ENCODE results near the gene CAPN15. TPM values are rescaled to one million over a fixed set of nuclear protein-coding genes. Genes with fewer than 3 reads are reported as not detected.

Gene CAPN15
- total RNA-seq, 1 donor from 2014 or later: 57.4 TPM

DNA sequence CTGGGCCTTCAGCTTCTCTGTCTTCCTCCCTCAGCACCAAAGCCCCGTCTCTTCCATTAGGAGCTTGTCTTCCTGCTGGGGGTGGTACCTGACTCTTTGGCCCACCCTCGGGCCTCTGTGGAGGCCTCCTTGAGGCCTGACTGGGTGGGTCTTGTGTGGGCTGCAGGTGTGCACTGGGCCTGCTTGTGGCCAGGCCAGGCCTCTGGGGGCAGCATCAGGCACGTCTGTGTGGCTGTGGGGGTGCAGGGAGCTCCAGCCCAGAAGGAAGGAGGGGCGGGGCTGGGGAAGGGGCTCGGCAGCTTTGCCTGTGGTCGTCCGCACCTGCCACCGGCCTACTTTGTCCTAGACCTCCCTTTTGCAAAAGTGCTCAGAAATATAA lies 49.3 kb downstream of the CAPN15 start:
- TF ChIP-seq, protein P1, sequence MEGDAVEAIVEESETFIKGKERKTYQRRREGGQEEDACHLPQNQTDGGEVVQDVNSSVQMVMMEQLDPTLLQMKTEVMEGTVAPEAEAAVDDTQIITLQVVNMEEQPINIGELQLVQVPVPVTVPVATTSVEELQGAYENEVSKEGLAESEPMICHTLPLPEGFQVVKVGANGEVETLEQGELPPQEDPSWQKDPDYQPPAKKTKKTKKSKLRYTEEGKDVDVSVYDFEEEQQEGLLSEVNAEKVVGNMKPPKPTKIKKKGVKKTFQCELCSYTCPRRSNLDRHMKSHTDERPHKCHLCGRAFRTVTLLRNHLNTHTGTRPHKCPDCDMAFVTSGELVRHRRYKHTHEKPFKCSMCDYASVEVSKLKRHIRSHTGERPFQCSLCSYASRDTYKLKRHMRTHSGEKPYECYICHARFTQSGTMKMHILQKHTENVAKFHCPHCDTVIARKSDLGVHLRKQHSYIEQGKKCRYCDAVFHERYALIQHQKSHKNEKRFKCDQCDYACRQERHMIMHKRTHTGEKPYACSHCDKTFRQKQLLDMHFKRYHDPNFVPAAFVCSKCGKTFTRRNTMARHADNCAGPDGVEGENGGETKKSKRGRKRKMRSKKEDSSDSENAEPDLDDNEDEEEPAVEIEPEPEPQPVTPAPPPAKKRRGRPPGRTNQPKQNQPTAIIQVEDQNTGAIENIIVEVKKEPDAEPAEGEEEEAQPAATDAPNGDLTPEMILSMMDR (IDR thresholded peaks at IDR 0.05; ENCODE audit: unreplicated experiment): peak; percentile 42
- Mint-ChIP-seq H3K27me3 (no peaks in the 10 kb centered on the region), H3K4me3 (ENCODE audit: low read depth) (no peak overlapping the region), H3K9me3 (ENCODE audit: low read depth) (no peaks in the 10 kb centered on the region), H3K4me1 (ENCODE audit: low read depth) (peaks cover 2% of the 10 kb centered on the region), H3K27ac (no peak overlapping the region), H3K36me3 (ENCODE audit: insufficient read depth) (peaks cover 3% of the 10 kb centered on the region)
- no peak for DNase-seq (ENCODE audit: low spot score, unreplicated experiment)

DNA sequence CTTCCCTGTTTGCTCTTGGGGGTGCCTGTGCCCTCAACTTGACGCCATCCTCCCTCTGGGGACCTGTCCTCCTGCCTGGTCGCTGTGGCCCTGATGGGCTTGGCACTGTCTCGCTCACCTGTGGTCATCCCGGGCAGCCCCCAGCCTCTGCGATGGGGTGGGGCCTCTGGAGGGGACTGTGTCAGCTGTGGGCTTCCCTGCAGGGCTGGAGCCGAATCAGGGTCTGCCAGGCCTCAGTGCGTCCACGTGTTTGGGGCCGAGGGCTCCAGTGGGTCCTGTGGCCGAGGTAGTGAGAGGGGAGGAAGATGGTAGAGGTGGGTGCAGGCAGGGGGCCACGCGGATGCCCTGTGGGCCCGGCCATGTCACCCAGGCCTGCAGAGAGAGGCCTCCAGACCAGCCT lies 50.3 kb downstream of the CAPN15 start:
- DNase-seq (ENCODE audit: low spot score, unreplicated experiment): no peak
- Mint-ChIP-seq H3K4me3 (ENCODE audit: low read depth) (no peak overlapping the region), H3K36me3 (ENCODE audit: insufficient read depth) (peaks cover 3% of the 10 kb centered on the region), H3K27me3 (no peaks in the 10 kb centered on the region), H3K4me1 (ENCODE audit: low read depth) (peaks cover 2% of the 10 kb centered on the region), H3K27ac (no peak overlapping the region), H3K9me3 (ENCODE audit: low read depth) (no peaks in the 10 kb centered on the region)
- TF ChIP-seq, protein P1 (IDR thresholded peaks at IDR 0.05; ENCODE audit: unreplicated experiment): no peak

DNA sequence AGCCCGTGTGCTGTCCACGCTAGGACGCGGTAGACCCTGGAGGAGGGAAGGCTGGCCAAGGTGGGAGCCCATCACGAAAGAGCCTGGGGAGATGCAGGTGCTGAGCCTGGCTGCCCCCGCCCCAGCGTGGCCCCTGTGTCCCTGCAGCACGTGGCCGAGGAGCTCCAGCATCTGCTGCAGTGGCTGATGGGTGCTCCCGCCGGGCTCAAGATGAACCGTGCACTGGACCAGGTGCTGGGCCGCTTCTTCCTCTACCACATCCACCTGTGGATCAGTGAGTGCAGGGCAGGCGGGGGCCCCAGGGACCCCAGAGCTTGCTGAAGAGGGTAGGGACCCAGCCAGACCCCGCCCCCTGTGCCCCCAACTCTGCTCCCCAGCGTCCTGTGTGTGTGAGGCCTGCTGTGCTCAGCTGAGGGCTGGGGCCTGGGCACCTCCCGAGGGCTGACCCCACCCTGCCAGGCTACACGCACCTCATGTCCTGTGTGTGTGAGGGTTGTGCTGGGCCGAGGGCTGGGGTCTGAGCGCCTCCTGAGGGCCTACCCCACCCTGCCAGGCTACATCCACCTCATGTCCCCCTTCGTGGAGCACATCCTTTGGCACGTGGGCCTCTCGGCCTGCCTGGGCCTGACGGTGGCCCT lies 50.8 kb downstream of the CAPN15 start:
- H3K27ac Mint-ChIP-seq: no peak overlapping the region
- H3K27me3 Mint-ChIP-seq: no peaks in the 10 kb centered on the region
- H3K36me3 Mint-ChIP-seq (ENCODE audit: insufficient read depth): peaks cover 3% of the 10 kb centered on the region
- TF ChIP-seq, protein P1 (IDR thresholded peaks at IDR 0.05; ENCODE audit: unreplicated experiment): no peak
- DNase-seq (ENCODE audit: low spot score, unreplicated experiment): no peak
- no peak overlapping the region for H3K4me3 Mint-ChIP-seq (ENCODE audit: low read depth)
- H3K4me1 Mint-ChIP-seq (ENCODE audit: low read depth): peaks cover 2% of the 10 kb centered on the region
- H3K9me3 Mint-ChIP-seq (ENCODE audit: low read depth): no peaks in the 10 kb centered on the region

DNA sequence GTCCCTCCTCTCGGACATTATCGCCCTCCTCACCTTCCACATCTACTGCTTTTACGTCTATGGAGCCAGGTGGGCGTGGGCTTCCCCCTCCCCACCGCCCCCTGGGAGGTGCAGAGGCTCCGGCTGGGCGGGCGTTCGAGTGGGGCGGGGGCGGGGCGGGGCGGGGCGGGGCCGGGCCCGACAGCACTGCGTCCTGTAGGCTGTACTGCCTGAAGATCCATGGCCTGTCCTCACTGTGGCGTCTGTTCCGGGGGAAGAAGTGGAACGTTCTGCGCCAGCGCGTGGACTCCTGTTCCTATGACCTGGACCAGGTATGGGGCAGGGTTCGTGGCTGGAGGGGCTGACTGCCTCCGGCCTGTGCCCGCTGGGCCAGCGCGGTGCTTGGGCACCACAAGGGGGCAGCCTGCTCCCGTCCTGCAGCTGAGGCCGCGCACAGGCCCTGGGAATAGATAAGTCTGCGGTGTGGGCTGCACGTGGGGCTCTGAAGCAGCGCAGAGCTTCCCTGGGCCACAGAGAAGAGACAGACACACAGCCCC lies 51.4 kb downstream of the CAPN15 start:
- TF ChIP-seq, protein P1 (IDR thresholded peaks at IDR 0.05; ENCODE audit: unreplicated experiment): peak; percentile 81
- Mint-ChIP-seq H3K4me1 (ENCODE audit: low read depth) (peaks cover 2% of the 10 kb centered on the region), H3K27ac (no peak overlapping the region), H3K4me3 (ENCODE audit: low read depth) (no peak overlapping the region), H3K27me3 (no peaks in the 10 kb centered on the region), H3K36me3 (ENCODE audit: insufficient read depth) (peaks cover 3% of the 10 kb centered on the region), H3K9me3 (ENCODE audit: low read depth) (no peaks in the 10 kb centered on the region)
- peak; percentile 59 for DNase-seq (ENCODE audit: low spot score, unreplicated experiment)

DNA sequence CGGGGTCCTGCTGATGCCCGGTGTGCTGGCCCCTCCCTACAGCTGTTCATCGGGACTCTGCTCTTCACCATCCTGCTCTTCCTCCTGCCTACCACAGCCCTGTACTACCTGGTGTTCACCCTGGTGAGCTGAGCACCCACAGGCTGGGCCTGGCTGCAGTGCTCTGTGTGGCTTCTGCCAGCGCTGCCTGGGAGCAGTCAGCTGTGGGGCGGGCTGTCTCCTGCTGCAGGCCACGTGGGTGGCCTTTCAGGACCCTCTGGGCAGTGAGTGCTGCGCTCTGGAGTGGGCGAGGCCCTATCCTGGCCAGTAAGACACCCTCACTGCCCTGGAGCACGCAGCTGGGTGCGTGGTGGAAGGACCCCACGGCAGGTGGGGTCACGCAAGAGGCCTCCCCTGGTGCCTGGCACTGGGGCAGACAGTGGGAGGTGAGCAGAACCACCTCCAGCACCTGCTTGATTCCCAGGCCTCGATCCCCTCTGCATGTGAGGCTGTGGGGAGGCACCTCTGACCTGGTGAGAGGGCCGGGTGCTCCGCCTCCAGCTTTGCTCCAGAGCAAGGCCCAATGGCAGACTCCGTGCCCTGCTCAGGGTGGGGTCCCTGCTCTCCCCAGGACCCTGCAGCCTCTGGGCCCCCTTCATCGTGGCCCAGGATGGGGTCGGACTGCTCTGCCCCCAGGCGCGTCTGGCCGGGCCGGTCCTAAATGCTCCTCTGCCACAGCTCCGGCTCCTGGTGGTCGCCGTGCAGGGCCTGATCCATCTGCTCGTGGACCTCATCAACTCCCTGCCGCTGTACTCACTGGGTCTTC lies 52.8 kb downstream of the CAPN15 start:
- no peak overlapping the region for H3K27ac Mint-ChIP-seq
- peaks cover 3% of the 10 kb centered on the region for H3K36me3 Mint-ChIP-seq (ENCODE audit: insufficient read depth)
- peaks cover 1% of the 10 kb centered on the region for H3K27me3 Mint-ChIP-seq
- TF ChIP-seq, protein P1 (IDR thresholded peaks at IDR 0.05; ENCODE audit: unreplicated experiment): no peak
- peaks cover 2% of the 10 kb centered on the region for H3K4me1 Mint-ChIP-seq (ENCODE audit: low read depth)
- no peak for DNase-seq (ENCODE audit: low spot score, unreplicated experiment)
- H3K9me3 Mint-ChIP-seq (ENCODE audit: low read depth): no peaks in the 10 kb centered on the region
- H3K4me3 Mint-ChIP-seq (ENCODE audit: low read depth): no peak overlapping the region

Measured in progenitor cell of endocrine pancreas (in vitro differentiated cells).